ENCODE measurements around the gene C1RL. TPM values are rescaled to one million over a fixed set of nuclear protein-coding genes. Genes with fewer than 3 reads are reported as not detected.
"Not testable (repeated sequence)": the region's sequence is repeated elsewhere in the genome, so short reads cannot be mapped to it uniquely, and the experiment has no call there.

Gene C1RL
- total RNA-seq, 1 donor from 2014 or later: 117 TPM

DNA sequence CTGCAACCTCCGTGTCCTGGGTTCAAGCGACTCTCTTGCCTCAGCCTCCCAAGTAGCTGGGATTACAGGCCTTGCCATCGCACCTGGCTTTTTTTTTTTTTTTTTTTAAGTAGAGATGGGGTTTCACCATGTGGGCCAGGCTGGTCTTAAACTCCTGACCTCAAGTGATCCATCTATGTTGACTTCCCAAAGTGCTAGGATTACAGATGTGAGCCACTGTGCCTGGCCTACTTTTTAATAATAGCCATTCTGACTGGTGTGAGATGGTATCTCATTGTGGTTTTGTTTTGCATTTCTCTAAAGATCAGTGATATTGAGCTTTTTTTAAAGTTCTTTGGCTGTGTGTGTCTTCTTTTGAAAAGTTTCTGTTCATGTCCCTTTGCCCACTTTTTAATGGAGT lies 59.0 kb downstream of the C1RL start:
- intact Hi-C loops (cut with DNase I); ATAC-seq; DNase-seq (ENCODE audit: low spot score): not testable (repeated sequence)

DNA sequence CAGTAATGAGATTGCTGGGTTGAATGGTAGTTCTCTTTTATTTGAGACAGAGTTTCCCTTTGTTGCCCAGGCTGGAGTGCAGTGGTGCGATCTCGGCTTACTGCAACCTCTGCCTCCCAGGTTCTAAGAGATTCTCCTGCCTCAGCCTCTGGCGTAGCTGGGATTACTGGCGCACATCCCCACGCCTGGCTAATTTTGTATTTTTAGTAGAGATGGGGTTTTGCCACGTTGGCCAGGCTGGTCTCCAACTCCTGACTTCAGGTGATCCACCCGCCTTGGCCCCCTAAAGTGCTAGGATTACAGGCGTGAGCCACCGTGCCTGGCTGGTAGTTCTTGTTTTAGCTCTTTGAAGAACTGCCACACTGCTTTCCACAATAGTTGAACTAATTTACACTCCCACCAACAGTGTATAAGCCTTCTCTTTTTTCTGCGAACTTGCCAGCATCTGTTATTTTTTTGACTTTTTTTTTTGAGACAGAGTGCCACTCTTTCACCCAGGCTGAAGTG lies 59.5 kb downstream of the C1RL start:
- intact Hi-C loops (cut with DNase I); DNase-seq (ENCODE audit: low spot score); ATAC-seq: not testable (repeated sequence)

DNA sequence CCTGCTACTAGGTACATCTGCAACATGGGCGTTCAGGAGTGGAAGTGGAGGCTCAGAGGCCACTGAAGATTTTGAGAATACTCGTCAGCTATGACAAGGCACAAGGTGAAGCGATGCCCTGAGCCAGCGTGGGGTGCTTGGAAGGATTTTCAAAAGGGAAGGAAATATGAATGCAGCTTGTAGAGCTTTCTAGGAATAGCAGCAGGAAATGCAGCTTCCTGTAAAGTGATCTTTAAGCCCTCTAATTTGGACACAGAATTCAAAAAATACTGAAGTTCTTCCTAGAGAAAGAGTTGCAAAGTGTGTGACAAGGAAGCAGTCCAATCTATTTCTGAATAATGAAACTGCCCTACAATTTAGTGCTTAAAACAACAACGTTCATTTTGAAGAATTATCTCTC lies 61.7 kb downstream of the C1RL start:
- ATAC-seq: no peak
- no peak for DNase-seq (ENCODE audit: low spot score)
- intact Hi-C loops (cut with DNase I): no loop called here

DNA sequence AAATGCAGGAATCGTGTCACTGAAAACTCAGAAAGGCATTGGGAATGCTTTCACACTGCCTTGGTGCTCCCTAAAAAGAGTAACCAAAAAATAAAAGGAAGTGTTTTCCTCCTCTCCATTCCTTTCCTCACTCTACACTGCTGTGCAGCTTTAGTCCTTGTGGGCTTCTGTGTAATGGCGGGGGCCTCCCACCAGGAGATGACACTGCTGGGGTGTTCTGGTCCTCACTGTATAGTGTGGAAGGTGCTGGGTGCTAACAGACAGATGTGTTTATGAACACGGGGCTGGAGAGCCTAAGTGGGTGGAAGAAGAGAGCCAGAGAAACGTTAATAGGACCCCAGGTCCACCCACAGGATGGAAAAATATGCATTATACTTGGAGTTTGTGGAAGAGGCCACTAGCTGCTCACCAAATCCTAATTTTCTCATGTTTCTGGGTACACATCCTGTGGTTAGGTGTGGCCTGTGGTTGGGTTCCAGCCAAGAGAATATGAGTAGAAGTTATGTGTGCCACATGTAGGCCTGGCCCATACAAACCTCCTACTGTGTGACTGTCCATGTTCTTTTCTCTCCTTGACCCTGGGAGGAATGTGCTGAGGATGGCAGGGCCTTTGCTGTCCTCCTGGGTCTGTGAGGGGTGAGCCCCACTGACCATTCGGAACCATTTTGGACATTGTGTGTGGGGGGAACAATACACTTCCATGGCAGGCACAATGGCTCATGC lies 62.5 kb downstream of the C1RL start:
- intact Hi-C loops (cut with DNase I): no loop called here
- DNase-seq (ENCODE audit: low spot score) (no peak), ATAC-seq (no peak)

DNA sequence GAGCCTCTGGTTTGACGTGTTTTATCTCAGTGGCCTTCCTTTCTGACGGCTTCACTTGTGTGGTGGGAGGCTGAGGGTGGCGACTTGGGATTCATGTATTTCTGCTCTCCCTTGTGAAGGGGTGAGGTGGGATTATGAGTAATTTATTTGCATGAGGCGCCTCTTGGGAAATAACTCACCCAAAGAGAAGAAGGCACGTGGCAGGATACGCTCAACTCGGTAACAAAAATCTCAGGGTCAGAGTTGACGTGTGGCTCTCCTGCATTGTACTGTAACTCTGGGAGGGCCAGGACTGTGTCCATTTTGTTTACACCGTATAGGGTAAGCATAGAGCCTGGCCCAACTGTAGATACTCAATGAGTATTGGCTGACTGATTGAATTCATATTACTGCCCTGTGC lies 63.1 kb downstream of the C1RL start:
- no peak for ATAC-seq
- no peak for DNase-seq (ENCODE audit: low spot score)
- intact Hi-C loops (cut with DNase I): no loop called here

Other genes with a start within 250 kb of the C1RL start
- 233 TPM for gene TPI1, start 241.7 kb downstream of the C1RL start, total RNA-seq
- gene SPSB2, start 235.9 kb downstream of the C1RL start, total RNA-seq: 12.3 TPM
- 13.4 TPM for gene LRRC23, start 204.4 kb downstream of the C1RL start, total RNA-seq
- 36.9 TPM for gene ENO2, start 194.6 kb downstream of the C1RL start, total RNA-seq
- gene ATN1, start 181.3 kb downstream of the C1RL start, total RNA-seq: 140 TPM
- not detected for gene RNU7-1, start 165.4 kb downstream of the C1RL start, total RNA-seq
- 177 TPM for gene C12orf57, start 165.2 kb downstream of the C1RL start, total RNA-seq
- 35.0 TPM for gene PTPN6, start 157.9 kb downstream of the C1RL start, total RNA-seq
- 112 TPM for gene PHB2, start 138.6 kb downstream of the C1RL start, total RNA-seq
- gene EMG1, start 138.3 kb downstream of the C1RL start, total RNA-seq: 42.9 TPM
- gene LPCAT3, start 90.7 kb downstream of the C1RL start, total RNA-seq: 34.7 TPM
- 662 TPM for gene C1S, start 48.5 kb downstream of the C1RL start, total RNA-seq
- gene C1R, start 16.8 kb downstream of the C1RL start, total RNA-seq: 628 TPM
- gene RBP5, start 19.7 kb upstream of the C1RL start, total RNA-seq: 4.5 TPM
- 43.8 TPM for gene CLSTN3, start 21.2 kb upstream of the C1RL start, total RNA-seq
- 61.5 TPM for gene PEX5, start 80.5 kb upstream of the C1RL start, total RNA-seq
- gene ACSM4, start 194.9 kb upstream of the C1RL start, total RNA-seq: not detected

Data from sciatic nerve (tissue), 2 donors.